Subcutaneous preadipocyte (primary cell): ENCODE measurements around the gene NBPF14. TPM values are rescaled to one million over a fixed set of nuclear protein-coding genes. Genes with fewer than 3 reads are reported as not detected.

Experiments
- small RNA-seq: library from RNA; depleted of rRNA; stranded (forward); fragments of <200 nt; gene quantifications from one replicate; pipeline ENCODE3, GENCODE V24; 2012
- total RNA-seq: library from RNA; depleted of rRNA; stranded (reverse); fragments of >200 nt; gene quantifications from 2 replicates; pipeline ENCODE4 v1.2.3, GENCODE V29; 2012

The NBPF14 gene
- 40.8 and 54.2 TPM in 2 replicates for total RNA-seq

GRCh38 chr1:148595911-148596310 lies at the start of gene NBPF14:
Gene NBPF14 (minus strand): TSS chr1:148596011. CDS start chr1:148595717, 294 bp downstream.

GRCh38 chr1:148483029-148483428 lies 112.8 kb downstream of the NBPF14 start, which contains the start of gene PPIAL4G:
Gene PPIAL4G (minus strand): TSS chr1:148483302. CDS start chr1:148483252, 50 bp downstream.

Small RNAs within 50 kb of the gene (small RNA-seq; reads per million reads assigned to genes)
- gene RF00003: 39.5 reads per million, percentile 98 among the genes with 10 or more reads in this experiment

Other genes starting within 250 kb of the NBPF14 start
- not detected in 2 replicates for gene PPIAL4G, start 112.7 kb downstream of the NBPF14 start, total RNA-seq
- gene NUDT4B, start 152.8 kb upstream of the NBPF14 start, total RNA-seq: 21.7 and 23.9 TPM in 2 replicates
- 286 and 412 TPM in 2 replicates for gene PDE4DIP, start 248.4 kb upstream of the NBPF14 start, total RNA-seq